Mammary epithelial cell (primary cell): ENCODE results near the gene FGFRL1.

Experiments
- EZH2 ChIP-seq: IDR thresholded peaks from 2 replicates; pipeline ENCODE4 v1.6.1; 2012; ENCODE audit warnings: low read length, inconsistent platforms, borderline replicate concordance
- TF ChIP-seq, protein P1 (sequence below), 2 donors: IDR thresholded peaks in 1 of 2; conservative IDR thresholded peaks in 1 of 2; 2 replicates each; pipeline ENCODE4 v1.5.1; 2011 to 2012; ENCODE audit warnings: inconsistent platforms in 2 of 2, low read length in 2 of 2, mild to moderate bottlenecking in 2 of 2, control low read depth in 1 of 2, low read depth in 1 of 2; ENCODE audit not compliant: insufficient read depth in 1 of 2; ENCODE audit errors: extremely low read depth in 1 of 2

DNA sequence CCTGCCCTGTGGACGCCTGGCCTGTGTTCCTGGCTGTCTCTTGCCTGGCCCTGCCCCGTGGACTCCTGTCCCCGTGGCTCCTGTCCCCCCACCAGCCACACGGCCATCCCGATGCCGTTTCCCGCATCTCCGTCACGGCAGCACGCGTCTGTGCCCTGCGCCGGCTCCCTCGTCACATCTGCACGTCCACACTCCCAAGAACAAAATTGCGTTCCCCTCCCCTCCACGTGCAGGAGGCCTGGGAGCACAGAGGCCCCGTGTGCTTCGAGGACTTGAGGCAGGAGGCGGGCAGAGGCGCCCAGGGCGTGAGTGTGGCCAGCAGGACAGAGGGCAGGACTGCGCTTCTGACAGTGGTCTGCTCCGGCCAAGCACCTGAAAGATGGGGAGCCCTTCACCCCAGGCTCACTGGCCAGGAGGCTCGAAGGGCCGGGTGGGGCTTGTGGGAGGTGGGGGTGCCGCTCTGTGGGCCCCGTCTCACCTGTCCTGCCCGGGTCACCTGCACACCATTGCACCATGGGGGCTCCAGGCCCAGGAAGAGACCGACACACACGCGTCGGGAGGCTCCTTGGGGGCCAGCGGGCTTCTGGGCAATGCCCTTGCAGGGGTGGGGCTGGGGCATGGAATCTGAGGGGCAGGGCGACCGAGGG is 17.3 kb downstream of the FGFRL1 start:
- TF ChIP-seq, protein P1, sequence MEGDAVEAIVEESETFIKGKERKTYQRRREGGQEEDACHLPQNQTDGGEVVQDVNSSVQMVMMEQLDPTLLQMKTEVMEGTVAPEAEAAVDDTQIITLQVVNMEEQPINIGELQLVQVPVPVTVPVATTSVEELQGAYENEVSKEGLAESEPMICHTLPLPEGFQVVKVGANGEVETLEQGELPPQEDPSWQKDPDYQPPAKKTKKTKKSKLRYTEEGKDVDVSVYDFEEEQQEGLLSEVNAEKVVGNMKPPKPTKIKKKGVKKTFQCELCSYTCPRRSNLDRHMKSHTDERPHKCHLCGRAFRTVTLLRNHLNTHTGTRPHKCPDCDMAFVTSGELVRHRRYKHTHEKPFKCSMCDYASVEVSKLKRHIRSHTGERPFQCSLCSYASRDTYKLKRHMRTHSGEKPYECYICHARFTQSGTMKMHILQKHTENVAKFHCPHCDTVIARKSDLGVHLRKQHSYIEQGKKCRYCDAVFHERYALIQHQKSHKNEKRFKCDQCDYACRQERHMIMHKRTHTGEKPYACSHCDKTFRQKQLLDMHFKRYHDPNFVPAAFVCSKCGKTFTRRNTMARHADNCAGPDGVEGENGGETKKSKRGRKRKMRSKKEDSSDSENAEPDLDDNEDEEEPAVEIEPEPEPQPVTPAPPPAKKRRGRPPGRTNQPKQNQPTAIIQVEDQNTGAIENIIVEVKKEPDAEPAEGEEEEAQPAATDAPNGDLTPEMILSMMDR (conservative IDR thresholded peaks at IDR 0.05 in 1 of 2, IDR thresholded peaks at IDR 0.05 in 1 of 2; ENCODE audit: extremely low read depth in 1 of 2, insufficient read depth in 1 of 2, low read depth in 1 of 2, low read length in 2 of 2): no peak
- no peak for TF ChIP-seq EZH2
